Measurements from ENCODE around the gene ACLY.

DNA sequence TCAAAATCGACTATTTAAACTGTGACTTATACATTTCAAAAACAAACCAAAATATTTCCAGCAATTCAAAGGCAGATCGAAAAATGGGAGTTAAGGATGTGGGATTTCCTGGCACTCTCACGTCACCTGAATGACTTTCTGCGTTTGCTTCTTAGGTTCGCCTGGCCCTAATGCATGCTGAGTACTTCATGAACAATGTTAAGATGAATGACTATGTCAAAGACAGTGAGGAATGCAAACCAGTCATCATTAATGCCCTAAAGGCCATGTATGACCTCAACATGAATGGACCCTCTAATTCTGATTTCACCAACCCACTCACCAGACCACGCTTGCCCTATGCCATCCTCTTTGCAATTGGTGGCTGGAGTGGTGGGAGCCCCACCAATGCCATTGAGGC, 73.8 kb downstream of the ACLY start:
- TF ChIP-seq EZH2 (IDR thresholded peaks at IDR 0.05; ENCODE audit: insufficient read depth, low read length): no peak
- TF ChIP-seq, protein P1, sequence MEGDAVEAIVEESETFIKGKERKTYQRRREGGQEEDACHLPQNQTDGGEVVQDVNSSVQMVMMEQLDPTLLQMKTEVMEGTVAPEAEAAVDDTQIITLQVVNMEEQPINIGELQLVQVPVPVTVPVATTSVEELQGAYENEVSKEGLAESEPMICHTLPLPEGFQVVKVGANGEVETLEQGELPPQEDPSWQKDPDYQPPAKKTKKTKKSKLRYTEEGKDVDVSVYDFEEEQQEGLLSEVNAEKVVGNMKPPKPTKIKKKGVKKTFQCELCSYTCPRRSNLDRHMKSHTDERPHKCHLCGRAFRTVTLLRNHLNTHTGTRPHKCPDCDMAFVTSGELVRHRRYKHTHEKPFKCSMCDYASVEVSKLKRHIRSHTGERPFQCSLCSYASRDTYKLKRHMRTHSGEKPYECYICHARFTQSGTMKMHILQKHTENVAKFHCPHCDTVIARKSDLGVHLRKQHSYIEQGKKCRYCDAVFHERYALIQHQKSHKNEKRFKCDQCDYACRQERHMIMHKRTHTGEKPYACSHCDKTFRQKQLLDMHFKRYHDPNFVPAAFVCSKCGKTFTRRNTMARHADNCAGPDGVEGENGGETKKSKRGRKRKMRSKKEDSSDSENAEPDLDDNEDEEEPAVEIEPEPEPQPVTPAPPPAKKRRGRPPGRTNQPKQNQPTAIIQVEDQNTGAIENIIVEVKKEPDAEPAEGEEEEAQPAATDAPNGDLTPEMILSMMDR (IDR thresholded peaks at IDR 0.05; ENCODE audit: insufficient read depth, low read depth, low read length): no peak

All from astrocyte (in vitro differentiated cells and primary cell).